Karpas-422 (cell line): ENCODE measurements around the gene SYT11. TPM values are rescaled to one million over a fixed set of nuclear protein-coding genes. Genes with fewer than 3 reads are reported as not detected.

Source experiments
- DNase-seq: peaks from one replicate; pipeline ENCODE4 v3.0.0-alpha.2; 2015
- H2AFZ ChIP-seq: fragments of 200-600 bp; sonication (generic); 2 replicates; pipeline ENCODE4 v1.6.1; 2014; ENCODE audit warnings: antibody characterized with exemption, low read length, mixed read lengths
- H3K27ac ChIP-seq: fragments of 200-600 bp; sonication (generic); 2 replicates; pipeline ENCODE4 v1.5.1; 2014; ENCODE audit warnings: mild to moderate bottlenecking, low read length, moderate library complexity
- H3K27me3 ChIP-seq: fragments of 200-600 bp; sonication (generic); 2 replicates; pipeline ENCODE4 v1.6.1; 2014; ENCODE audit warnings: low read length, mixed read lengths
- H3K36me3 ChIP-seq: fragments of 200-600 bp; sonication (generic); 2 replicates; pipeline ENCODE4 v1.6.1; 2014; ENCODE audit warnings: low read length, mixed read lengths; ENCODE audit not compliant: insufficient read depth
- H3K4me1 ChIP-seq: fragments of 200-600 bp; sonication (generic); 2 replicates; pipeline ENCODE4 v1.6.1; 2014; ENCODE audit warnings: mild to moderate bottlenecking, low read length, mixed read lengths
- H3K4me2 ChIP-seq: fragments of 200-600 bp; sonication (generic); 2 replicates; pipeline ENCODE4 v1.6.1; 2014; ENCODE audit warnings: low read length, low read depth, mild to moderate bottlenecking; ENCODE audit not compliant: poor library complexity, severe bottlenecking
- H3K4me3 ChIP-seq: fragments of 200-600 bp; sonication (generic); 2 replicates; pipeline ENCODE4 v1.5.1; 2014; ENCODE audit warnings: mild to moderate bottlenecking, antibody characterized with exemption, low read length, mixed read lengths
- H3K79me2 ChIP-seq: fragments of 200-600 bp; sonication (generic); 2 replicates; pipeline ENCODE4 v1.6.1; 2014; ENCODE audit warnings: mild to moderate bottlenecking, low read length, mixed read lengths
- H3K9ac ChIP-seq: fragments of 200-600 bp; sonication (generic); 2 replicates; pipeline ENCODE4 v1.6.0; 2014; ENCODE audit warnings: low read length
- H3K9me2 ChIP-seq: fragments of 200-600 bp; sonication (generic), shearing (Covaris generic); replicated peaks from 2 replicates; pipeline ENCODE4 v1.6.0; 2014; ENCODE audit warnings: mild to moderate bottlenecking, low read length, moderate library complexity; ENCODE audit not compliant: insufficient read depth
- H3K9me3 ChIP-seq: fragments of 300-700, 200-600 bp; sonication (generic); 2 replicates; pipeline ENCODE4 v1.6.1; 2014; ENCODE audit warnings: low read length, mixed read lengths
- H4K20me1 ChIP-seq: fragments of 200-600 bp; sonication (generic); 2 replicates; pipeline ENCODE4 v1.6.1; 2014; ENCODE audit warnings: mild to moderate bottlenecking, antibody characterized with exemption, low read length, low read depth; ENCODE audit not compliant: insufficient read depth
- total RNA-seq: library from RNA; depleted of rRNA; stranded (reverse); fragments of >200 nt; shearing (Covaris generic); gene quantifications from 2 replicates; pipeline ENCODE4 v1.2.3, GENCODE V29; 2014; ENCODE audit warnings: low replicate concordance

The SYT11 gene
- total RNA-seq, 1 experiment from 2014 or later = 51.2 TPM

GRCh38 chr1:155911156-155912055, 52.0 kb downstream of the SYT11 start, which contains the start of gene RIT1:
TSS of gene RIT1 (minus strand) at chr1:155911349. CDS start at chr1:155910761, 588 bp downstream.
- Histone ChIP-seq H2AFZ (no peak within 1 kb of the TSS; the same call in 1 of the 2 replicates), H3K79me2 (peaks cover 15% of the 10 kb centered on the region), H3K4me3 (peak within 1 kb of the TSS; percentile 90), H3K4me1 (peaks cover 20% of the 10 kb centered on the region), H3K9me3 (no peaks in the 10 kb centered on the region), H3K36me3 (peaks cover 38% of the 10 kb centered on the region; the same call in 1 of the 2 replicates), H3K4me2 (peak within 1 kb of the TSS; percentile 93), H3K27me3 (no peaks in the 10 kb centered on the region), H3K9ac (peak within 1 kb of the TSS; percentile 80), H3K9me2 (no peaks in the 10 kb centered on the region), H3K27ac (peak within 1 kb of the TSS; percentile 51), H4K20me1 (no peaks in the 10 kb centered on the region)
- DNase-seq = peak; percentile 94

DNA sequence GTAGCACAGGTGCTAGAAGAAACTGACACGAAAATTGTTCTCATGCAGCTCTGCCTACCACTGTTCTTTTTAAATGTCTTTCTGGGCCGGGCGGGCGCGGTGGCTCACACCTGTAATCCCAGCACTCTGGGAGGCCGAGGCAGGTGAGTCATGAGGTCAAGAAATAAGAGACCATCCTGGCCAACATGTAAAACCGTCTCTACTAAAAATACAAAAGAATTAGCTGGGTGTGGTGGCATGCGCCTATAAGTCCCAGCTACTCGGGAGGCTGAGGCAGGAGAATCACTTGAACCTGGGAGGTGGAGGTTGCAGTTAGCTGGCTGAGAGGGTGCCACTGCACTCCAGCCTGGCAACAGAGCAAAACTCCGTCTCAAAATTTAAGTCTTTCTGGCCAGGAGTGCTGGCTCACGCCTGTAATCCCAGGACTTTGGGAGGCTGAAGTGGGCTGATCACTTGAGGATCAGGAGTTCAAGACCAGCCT, 52.7 kb downstream of the SYT11 start:
- no peaks in the 10 kb centered on the region for H4K20me1 ChIP-seq
- H3K36me3 ChIP-seq = peaks cover 45% of the 10 kb centered on the region; the same call in 1 of the 2 replicates
- peaks cover 20% of the 10 kb centered on the region for H3K4me1 ChIP-seq
- no peak for DNase-seq
- peak overlapping the region; percentile 51 for H3K27ac ChIP-seq
- H2AFZ ChIP-seq = no peak overlapping the region
- no peaks in the 10 kb centered on the region for H3K9me2 ChIP-seq
- H3K9me3 ChIP-seq = no peaks in the 10 kb centered on the region
- no peak overlapping the region for H3K9ac ChIP-seq
- no peak overlapping the region for H3K4me3 ChIP-seq
- H3K79me2 ChIP-seq = peaks cover 15% of the 10 kb centered on the region
- no peaks in the 10 kb centered on the region for H3K27me3 ChIP-seq
- H3K4me2 ChIP-seq = peak overlapping the region; percentile 93

DNA sequence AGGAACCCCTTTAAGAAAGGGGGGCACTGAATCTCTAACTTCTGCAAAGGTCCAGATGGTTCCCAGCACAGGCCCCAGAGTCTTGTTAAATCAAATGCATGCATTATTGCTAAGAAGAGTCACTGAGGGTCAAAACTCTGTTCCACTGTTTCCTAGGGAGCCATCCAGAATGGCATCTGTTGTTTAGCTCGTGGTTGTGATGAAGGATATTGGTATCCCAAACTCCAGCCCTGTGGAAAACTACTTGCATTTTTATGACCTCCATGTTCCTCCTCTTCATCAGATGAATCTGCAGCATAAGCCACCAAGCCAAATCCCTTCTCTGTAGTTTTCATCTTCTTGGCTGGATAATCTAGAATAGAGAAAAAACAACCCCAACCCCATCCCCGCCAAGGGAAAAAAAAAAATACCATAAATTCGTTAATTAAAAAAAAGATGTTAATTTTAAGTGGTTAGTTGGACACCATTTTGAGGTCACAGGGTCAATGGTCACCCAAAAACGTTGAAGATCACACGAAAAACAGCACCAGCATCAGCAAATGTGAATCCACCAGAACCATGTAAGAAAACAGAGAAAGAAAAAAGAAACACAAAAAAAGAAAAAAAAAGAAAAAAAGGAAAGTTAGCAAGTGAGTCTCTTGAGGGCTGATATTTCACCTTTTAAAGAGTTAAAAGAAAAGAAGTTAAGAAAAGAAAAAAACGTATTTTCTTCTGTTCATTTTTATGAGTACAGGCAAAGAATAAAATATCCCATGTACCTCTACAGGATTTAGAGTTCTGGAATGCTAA, 54.8 kb downstream of the SYT11 start:
- no peak overlapping the region for H3K4me2 ChIP-seq
- peaks cover 20% of the 10 kb centered on the region for H3K4me1 ChIP-seq
- H3K27me3 ChIP-seq = no peaks in the 10 kb centered on the region
- H4K20me1 ChIP-seq = 0 out of 2 replicates have a peak, but pooled peaks cover 8% of the 10 kb centered on the region
- H2AFZ ChIP-seq = no peak overlapping the region
- DNase-seq = no peak
- peaks cover 53% of the 10 kb centered on the region; the same call in 1 of the 2 replicates for H3K36me3 ChIP-seq
- H3K4me3 ChIP-seq = no peak overlapping the region
- H3K27ac ChIP-seq = no peak overlapping the region
- no peaks in the 10 kb centered on the region for H3K9me3 ChIP-seq
- no peaks in the 10 kb centered on the region for H3K9me2 ChIP-seq
- no peak overlapping the region for H3K9ac ChIP-seq
- peaks cover 12% of the 10 kb centered on the region for H3K79me2 ChIP-seq

GRCh38 chr1:155918660-155919059, 59.3 kb downstream of the SYT11 start:
- peaks cover 20% of the 10 kb centered on the region for H3K79me2 ChIP-seq

GRCh38 chr1:155919801-155920200, 60.4 kb downstream of the SYT11 start:
- H3K27me3 ChIP-seq = no peaks in the 10 kb centered on the region
- H3K9me3 ChIP-seq = no peaks in the 10 kb centered on the region
- H3K36me3 ChIP-seq = peaks cover 67% of the 10 kb centered on the region
- H4K20me1 ChIP-seq = 0 out of 2 replicates have a peak, but pooled peaks cover 12% of the 10 kb centered on the region
- H3K9me2 ChIP-seq = no peaks in the 10 kb centered on the region
- H3K4me2 ChIP-seq = no peak overlapping the region
- no peak overlapping the region for H3K27ac ChIP-seq
- no peak for DNase-seq
- no peaks in the 10 kb centered on the region for H3K4me1 ChIP-seq
- no peak overlapping the region for H3K4me3 ChIP-seq
- H3K79me2 ChIP-seq = peaks cover 20% of the 10 kb centered on the region
- H2AFZ ChIP-seq = no peak overlapping the region
- no peak overlapping the region for H3K9ac ChIP-seq

More at GRCh38 chr1:155918660-155919059, 59.3 kb downstream of the SYT11 start:
- Histone ChIP-seq H3K9ac (no peak overlapping the region), H4K20me1 (0 out of 2 replicates have a peak, but pooled peaks cover 12% of the 10 kb centered on the region), H3K9me3 (no peaks in the 10 kb centered on the region), H3K9me2 (no peaks in the 10 kb centered on the region), H3K27me3 (no peaks in the 10 kb centered on the region), H3K4me3 (no peak overlapping the region), H3K4me1 (no peaks in the 10 kb centered on the region), H3K4me2 (no peak overlapping the region), H2AFZ (no peak overlapping the region), H3K27ac (no peak overlapping the region), H3K36me3 (peaks cover 74% of the 10 kb centered on the region)
- no peak for DNase-seq

DNA sequence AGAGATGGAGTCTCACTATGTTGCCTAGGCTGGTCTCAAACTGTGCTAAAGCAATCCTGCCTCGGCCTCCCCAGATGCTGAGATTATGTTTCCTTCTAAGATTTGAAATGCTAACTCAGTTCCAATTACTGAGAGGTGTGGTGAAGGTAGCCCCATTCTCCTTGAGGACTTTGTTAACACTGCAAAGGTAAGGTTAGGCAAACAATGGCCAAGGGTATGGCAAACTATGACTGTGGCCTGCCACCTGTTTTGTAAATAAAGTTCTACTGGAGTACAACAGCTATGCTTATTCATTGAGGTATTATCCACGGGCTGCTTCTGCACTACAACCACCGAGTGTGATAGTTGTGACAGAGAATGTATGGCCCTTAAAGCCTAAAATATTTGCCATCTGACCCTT, 61.4 kb downstream of the SYT11 start:
- Histone ChIP-seq H3K9me3 (no peaks in the 10 kb centered on the region), H3K27ac (no peak overlapping the region), H3K36me3 (peaks cover 69% of the 10 kb centered on the region), H3K9ac (no peak overlapping the region), H4K20me1 (0 out of 2 replicates have a peak, but pooled peaks cover 12% of the 10 kb centered on the region), H2AFZ (no peak overlapping the region), H3K9me2 (no peaks in the 10 kb centered on the region), H3K27me3 (no peaks in the 10 kb centered on the region), H3K79me2 (peaks cover 23% of the 10 kb centered on the region), H3K4me1 (no peaks in the 10 kb centered on the region), H3K4me2 (no peak overlapping the region), H3K4me3 (no peak overlapping the region)
- no peak for DNase-seq

DNA sequence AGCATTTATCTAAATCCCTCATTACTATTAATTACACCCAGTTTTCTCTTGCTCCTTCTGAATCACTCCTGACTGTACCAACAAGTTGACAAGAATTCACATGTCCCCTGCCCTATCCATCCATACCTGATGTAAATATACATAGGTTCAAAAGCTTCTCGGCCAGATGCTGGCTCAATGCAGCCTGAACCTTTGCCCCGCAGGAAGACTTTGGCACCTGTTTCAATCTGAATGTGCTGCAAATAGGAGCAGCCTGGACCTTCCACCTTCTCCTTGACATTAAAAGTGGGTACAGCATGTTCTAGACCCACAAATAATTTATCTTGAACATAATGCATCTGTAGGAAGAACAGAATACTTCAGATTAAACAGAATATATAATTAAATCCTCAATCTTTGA, 66.1 kb downstream of the SYT11 start:
- H3K4me2 ChIP-seq = no peak overlapping the region
- peaks cover 70% of the 10 kb centered on the region for H3K36me3 ChIP-seq
- H3K9ac ChIP-seq = no peak overlapping the region
- no peak for DNase-seq
- no peaks in the 10 kb centered on the region for H3K4me1 ChIP-seq
- H2AFZ ChIP-seq = no peak overlapping the region
- no peak overlapping the region for H3K27ac ChIP-seq
- no peaks in the 10 kb centered on the region for H3K9me3 ChIP-seq
- H3K9me2 ChIP-seq = no peaks in the 10 kb centered on the region
- H4K20me1 ChIP-seq = peaks cover 17% of the 10 kb centered on the region; the same call in 1 of the 2 replicates
- no peaks in the 10 kb centered on the region for H3K27me3 ChIP-seq
- H3K79me2 ChIP-seq = peaks cover 46% of the 10 kb centered on the region
- no peak overlapping the region for H3K4me3 ChIP-seq
